HG03175 (cell line): ENCODE measurements around the gene CASKIN1.
"Not testable (repeated sequence)": the region's sequence is repeated elsewhere in the genome, so short reads cannot be mapped to it uniquely, and the experiment has no call there.

ENCODE experiments used
- ATAC-seq: cut with Tn5 transposase; IDR thresholded peaks from one replicate; pipeline ENCODE4 v1.9.1; 2021; ENCODE audit warnings: mild to moderate bottlenecking, moderate library complexity; ENCODE audit not compliant: unreplicated experiment

The CASKIN1 gene

DNA sequence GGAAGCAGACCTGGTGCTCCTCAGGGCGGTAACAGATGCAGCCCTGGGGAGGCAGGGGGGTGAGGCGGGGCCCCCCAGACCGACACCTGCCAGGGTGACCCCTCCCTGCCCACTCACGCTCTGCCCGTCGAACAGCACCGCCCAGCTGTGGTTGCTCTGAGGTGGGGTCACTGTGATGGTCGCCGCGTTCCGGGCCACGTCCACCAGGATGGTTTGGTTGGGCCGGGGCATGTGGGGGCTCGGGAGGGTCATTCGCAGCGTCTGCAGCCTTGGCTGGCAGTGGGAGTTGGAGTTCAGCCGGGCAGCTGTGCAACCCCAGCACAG is 13.6 kb upstream of the CASKIN1 start:
- ATAC-seq = no peak

DNA sequence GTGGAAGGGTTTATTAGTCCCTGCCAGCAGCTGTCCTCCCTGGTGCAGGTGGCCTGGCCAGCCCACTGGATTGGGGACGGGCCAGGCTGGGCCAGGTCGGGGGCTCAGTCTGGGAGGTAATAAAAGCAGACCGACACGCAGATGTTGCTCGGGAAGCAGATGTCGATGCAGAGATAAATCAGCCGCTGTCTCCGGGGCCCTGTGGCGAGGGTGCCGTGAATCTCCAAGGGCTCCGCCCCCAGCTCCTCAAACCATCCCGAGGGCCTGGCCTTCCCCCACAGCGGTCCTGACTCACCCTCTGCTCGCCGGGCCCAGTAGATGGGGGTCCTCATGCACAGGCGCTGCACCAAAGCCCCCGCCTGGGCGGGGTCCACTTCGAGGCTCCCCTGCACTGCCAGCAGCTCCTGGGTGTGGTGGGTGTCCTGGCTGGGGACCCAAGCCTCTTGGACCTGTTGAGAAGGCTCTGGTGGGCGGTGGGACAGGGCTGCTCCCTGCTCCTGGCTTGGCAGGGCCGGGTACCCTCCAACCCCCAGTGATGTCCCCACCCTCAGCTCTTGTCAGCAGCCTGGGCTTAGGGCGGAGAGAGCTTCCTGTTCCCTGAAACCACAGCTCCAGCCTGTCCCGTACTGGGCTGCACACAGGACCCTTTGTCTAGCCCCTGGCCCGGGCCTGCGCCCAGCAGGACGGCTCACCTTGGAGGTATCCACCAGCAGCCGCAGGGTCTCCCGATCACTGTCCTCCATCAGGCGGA is 13.0 kb upstream of the CASKIN1 start:
- ATAC-seq = no peak

- ATAC-seq = no peak
Measured at GRCh38 chr16:2208772-2209171, 12.4 kb upstream of the CASKIN1 start.

GRCh38 chr16:2208308-2208707 is 11.9 kb upstream of the CASKIN1 start:
- ATAC-seq = no peak

- ATAC-seq = no peak
Measured at GRCh38 chr16:2207872-2208271, 11.5 kb upstream of the CASKIN1 start.

GRCh38 chr16:2206780-2207433 is 10.5 kb upstream of the CASKIN1 start:
- no peak for ATAC-seq

DNA sequence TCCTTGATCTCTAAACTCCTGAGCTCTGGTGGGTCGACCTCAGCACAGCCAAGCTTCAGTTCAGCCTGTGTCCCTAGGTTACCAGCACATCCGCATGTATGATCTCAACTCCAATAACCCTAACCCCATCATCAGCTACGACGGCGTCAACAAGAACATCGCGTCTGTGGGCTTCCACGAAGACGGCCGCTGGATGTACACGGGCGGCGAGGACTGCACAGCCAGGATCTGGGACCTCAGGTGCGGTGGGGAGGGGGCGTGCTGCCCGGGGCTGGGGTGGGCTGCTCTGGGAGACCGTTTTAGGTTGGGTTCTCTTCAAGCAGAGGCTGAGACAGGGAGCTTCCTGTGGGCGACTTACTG is 10.0 kb upstream of the CASKIN1 start:
- ATAC-seq = no peak

DNA sequence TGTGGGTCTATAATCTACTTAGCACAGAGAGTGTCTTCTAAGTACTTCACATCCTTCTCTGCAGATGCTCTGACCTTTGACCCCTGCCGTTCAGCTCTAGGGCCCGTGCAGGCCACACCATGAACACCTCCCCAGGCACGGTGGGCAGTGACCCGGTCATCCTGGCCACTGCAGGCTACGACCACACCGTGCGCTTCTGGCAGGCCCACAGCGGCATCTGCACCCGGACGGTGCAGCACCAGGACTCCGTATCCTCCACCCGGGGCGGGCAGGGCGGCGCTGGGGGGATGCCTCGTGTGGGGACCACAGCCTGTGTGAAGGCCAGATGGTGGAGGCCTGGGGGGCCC is 9.5 kb upstream of the CASKIN1 start:
- ATAC-seq = peak; percentile 2

DNA sequence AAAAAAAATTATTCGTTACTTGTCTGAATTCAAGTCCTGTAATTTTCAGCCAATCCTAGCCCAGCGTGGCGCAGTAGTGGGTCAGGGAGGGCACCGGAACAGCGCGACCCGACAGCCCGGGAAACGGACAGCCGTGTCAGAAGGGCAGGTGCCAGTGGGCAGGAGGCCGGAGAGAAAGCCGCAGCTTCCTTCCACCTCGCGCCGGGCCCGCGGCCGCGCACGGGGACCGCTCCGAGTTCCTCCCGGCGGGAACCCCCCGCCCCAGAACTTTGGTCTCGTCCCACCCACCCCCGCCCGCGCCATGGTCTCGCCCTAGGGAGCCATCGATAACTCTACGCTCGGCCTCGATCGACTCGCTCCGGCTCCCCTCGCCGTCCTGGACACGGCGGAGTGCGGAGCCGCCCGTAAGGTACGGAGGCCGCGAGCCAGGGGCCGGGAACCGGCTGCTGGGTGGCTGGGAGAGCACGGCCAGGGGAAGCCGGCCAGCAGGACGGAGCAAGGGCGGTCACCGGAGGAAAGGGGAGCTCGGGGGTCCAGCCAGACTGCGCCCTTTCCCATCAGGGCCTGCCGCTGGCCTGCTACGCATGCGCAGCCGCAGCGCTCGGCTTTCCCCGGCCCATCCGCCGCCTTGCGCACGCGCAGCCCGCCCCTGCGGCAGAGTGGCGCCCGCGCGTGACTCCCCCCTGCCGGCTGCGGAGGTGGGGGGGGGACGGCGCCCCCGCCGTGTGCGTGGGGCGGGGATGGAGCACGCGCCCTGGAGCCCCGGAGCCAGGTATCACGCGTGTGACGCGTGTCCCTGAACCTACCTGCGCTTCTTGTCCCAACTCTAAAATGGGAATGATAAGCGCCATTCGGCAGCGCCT is 8.9 kb upstream of the CASKIN1 start, which contains the start of gene MLST8:
MLST8 (plus strand) TSS at position 351 of the 863 bp plus-strand sequence. CDS start 632 bp downstream, outside the sequence.
- peak; percentile 78 for ATAC-seq

GRCh38 chr16:2204416-2205103 is 8.2 kb upstream of the CASKIN1 start:
- ATAC-seq = no peak

- not testable (repeated sequence) for ATAC-seq
Measured at GRCh38 chr16:2203119-2203688, 6.8 kb upstream of the CASKIN1 start.

DNA sequence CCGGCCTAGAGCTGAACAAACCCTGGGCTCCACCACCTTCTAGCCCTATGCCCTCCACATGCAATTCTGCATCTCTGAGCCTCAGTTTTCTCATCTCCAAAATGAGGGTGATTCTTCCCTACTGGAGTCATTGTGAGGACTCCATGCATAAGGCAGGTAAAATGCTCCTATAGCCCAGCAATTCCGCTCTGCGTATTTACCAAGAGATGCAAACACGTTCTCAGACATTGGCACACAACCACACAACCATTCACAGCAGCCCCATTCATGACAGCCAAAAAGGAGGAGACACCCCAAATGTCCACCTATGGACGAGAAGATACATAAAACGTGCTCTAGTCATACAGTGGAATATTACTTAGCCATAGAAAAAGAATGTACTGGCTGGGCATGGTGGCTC is 3.9 kb upstream of the CASKIN1 start:
- no peak for ATAC-seq

DNA sequence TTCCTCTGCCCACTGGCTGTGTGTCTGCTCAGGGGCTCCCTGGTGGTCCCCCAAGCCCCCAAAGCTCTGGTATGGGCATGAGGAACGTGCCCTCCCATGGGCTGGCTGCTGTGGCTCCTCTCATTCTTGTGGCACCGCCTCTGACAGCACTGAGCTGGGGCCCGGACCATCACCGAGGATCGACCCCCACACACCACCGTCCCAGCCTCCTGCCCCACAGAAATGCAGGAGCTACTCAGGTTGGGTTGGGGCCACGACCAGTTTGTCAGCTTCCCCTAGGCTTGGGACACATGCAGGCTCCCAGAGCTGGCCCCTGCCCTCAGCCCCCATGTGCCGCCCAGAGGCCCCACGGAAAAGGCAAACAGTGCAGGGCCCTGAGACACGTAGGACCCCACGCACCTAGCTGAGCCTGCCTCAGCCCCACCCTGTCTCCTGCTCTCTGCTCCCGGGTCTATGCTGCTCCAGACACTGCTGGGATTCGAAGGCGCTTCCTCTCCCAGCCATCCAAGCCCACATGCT is 3.3 kb upstream of the CASKIN1 start:
- no peak for ATAC-seq

DNA sequence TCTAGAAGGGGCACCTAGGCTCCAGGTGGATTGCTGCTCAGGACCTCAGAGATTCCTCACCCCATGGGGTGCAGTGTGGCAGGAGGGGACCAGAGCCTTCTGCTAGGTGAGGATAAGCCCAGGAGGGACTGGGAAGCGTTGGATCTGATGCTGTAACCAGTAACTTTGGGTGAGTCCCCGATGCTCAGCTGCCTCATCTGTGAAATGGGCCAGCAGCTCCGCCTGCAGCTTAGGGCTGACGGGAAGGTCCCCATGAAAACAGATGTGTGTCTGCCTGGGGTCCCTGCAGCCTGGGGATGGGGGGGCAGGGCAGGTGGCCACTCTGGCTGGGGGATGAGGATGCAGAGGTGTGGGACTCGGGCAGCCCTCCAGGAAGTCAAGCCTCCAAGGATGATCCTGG is 2.7 kb upstream of the CASKIN1 start:
- no peak for ATAC-seq

- no peak for ATAC-seq
Measured at GRCh38 chr16:2198283-2198682, 1.9 kb upstream of the CASKIN1 start.

DNA sequence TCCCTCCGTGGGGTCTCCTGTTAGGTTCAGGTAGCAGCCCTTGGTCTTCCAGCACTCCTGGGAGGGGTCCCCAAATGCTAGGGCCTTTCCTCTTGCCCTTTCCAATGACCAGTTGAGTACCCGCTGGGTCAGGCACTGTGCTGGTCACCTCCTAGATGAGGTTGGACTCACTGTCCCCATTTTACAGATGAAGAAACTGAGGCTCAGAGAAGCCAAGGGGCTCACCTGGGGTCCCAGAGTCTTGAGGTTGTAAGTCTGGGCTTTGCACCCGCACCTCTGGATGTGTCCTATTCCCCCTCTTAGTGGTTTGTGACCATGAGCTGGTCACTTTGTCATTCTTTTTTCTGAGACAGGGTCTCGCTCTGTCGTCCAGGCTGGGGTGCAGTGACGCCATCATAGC is 1.4 kb upstream of the CASKIN1 start:
- ATAC-seq = no peak

- no peak for ATAC-seq
Measured at GRCh38 chr16:2196981-2197511, 641 bp upstream of the CASKIN1 start.

DNA sequence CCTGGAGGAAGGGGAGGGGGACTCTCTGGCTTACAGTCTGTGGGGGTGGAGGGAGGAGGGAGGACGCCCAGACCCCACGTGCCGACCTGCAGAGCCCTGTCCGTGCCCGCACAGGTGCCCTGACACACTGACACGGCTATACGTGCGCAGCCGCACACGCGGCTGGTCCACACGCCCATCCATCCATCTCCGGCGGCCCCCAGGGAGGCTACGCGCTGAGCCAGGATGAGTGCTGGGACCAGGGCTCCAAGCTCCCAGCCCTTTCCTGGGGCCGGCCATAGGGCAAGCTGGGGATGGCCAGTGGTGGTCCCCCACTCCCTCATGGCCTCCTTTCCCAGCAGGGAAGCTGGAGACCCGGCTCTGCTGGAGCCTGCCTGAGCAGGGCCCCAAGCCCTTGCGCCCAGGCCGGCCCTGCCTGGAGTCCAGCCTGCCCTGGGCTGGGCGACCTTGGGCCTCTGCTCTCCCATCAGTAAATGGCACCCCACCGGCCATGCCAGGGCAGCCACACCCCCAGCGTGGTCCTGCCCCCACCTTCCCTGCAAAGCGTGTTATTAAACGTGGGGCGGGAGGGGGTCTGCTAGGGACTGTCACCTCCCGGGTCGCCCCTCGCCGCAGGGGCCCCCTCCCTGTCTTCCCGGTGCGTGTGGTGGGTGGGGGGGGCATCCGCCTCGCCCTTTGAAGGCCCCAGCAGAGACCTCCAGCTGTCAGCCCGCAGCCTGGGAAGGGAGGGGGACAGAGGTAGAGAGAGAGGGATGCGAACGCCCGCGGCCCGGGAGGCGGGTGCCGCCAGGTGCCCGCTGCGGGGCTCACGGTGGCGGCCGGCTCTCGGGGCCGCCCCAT is 863 bp downstream of the CASKIN1 start:
- no peak for ATAC-seq

- no peak for ATAC-seq
Measured at GRCh38 chr16:2194852-2195321, 1.5 kb downstream of the CASKIN1 start.
